ENCODE data around the gene PCYT1A. TPM values are rescaled to one million over a fixed set of nuclear protein-coding genes. Genes with fewer than 3 reads are reported as not detected.
"Not testable (repeated sequence)": the region's sequence is repeated elsewhere in the genome, so short reads cannot be mapped to it uniquely, and the experiment has no call there.

PCYT1A gene
- total RNA-seq, 4 donors from 2014 or later = 68.1 to 120 (median 90.9) TPM

DNA sequence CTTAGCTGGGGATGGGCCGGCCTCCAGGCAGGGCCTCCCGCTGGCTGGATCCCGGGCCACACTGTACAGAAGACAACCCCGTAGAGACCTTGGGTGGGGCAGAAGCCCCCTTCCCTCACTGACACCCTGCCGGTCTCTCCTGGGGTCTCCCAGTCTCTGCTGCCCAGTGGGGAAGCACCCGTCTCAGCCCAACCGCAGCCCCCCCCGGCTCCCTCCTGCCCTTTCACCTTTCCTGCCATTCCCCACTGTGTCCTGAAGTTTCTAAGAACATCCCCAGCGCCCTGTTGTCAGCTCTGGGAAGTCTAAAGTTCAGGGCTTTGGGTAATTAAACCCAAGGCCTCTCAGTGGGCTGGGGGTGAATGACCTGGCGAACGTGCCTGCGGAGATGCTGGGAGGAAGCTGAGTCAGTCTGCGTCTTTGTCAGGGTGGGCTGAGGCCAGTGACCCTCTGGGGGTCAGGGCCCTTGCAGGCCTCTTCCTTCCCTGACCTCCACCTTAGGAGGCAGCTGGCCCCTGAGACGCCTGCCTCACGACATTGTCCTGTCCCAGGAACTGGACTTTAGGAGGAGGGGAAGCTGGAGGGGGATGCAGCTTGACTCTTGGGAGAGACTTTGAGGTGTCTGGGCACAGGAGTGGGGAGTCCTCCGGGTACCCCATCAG is 72.6 kb downstream of the PCYT1A start:
- DNase-seq (ENCODE audit: low spot score) (no peak), ATAC-seq (ENCODE audit: low FRiP score) (no peak)
- TF ChIP-seq, protein P1, sequence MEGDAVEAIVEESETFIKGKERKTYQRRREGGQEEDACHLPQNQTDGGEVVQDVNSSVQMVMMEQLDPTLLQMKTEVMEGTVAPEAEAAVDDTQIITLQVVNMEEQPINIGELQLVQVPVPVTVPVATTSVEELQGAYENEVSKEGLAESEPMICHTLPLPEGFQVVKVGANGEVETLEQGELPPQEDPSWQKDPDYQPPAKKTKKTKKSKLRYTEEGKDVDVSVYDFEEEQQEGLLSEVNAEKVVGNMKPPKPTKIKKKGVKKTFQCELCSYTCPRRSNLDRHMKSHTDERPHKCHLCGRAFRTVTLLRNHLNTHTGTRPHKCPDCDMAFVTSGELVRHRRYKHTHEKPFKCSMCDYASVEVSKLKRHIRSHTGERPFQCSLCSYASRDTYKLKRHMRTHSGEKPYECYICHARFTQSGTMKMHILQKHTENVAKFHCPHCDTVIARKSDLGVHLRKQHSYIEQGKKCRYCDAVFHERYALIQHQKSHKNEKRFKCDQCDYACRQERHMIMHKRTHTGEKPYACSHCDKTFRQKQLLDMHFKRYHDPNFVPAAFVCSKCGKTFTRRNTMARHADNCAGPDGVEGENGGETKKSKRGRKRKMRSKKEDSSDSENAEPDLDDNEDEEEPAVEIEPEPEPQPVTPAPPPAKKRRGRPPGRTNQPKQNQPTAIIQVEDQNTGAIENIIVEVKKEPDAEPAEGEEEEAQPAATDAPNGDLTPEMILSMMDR (IDR thresholded peaks at IDR 0.05) = no peak

- ATAC-seq (ENCODE audit: low FRiP score) = no peak
- DNase-seq (ENCODE audit: low spot score) = no peak
- TF ChIP-seq, protein P1 (IDR thresholded peaks at IDR 0.05) = no peak
Observed at GRCh38 chr3:196210673-196211556, 76.6 kb downstream of the PCYT1A start, which contains the start of gene ZDHHC19. Gene ZDHHC19, minus strand, starts transcription at chr3:196211400. Its CDS starts 85 bp downstream, at chr3:196211315.

- DNase-seq (ENCODE audit: low spot score); ATAC-seq (ENCODE audit: low FRiP score): not testable (repeated sequence)
Observed at GRCh38 chr3:196209944-196210672, 77.4 kb downstream of the PCYT1A start.

- TF ChIP-seq, protein P1 (IDR thresholded peaks at IDR 0.05) = no peak
- DNase-seq (ENCODE audit: low spot score) = no peak
- ATAC-seq (ENCODE audit: low FRiP score) = peak; percentile 16
Observed at GRCh38 chr3:196208942-196209695, 78.4 kb downstream of the PCYT1A start.

DNA sequence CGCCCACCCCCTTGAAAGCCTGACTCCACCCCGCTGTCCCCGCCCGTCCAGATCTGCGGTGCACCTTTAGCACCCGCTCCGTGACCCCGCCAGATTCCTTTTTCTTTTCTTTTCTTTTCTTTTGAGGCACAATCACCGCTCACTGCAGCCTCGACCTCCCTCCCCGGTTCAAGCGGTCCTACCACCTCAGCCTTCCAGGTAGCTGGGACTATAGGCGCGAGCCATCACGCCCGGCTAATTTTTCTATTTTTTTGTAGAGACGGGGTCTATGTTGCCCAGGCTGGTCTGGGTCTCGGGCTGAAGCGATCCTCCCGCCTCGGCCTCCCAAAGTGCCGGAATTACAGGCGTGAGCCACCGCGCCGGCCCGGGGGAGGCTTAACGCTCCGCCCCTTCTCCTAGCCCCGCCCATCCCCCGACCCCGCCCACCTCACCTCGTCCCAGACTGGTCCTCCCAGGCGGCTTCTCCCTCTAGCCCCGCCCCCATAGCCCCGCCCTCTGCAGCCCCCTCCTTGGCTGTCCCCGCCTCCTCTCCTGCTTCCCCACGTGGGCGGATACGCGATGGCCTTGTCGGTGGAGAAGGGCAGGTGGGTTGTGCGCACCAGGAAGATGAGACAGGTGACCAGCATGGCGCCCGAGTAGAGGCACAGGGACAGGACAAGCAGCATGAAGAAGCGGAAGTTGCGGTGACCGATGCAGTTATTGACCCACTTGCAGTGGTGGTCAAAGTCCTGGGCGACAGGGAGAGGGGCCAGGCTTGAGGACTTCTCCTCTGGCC is 79.5 kb downstream of the PCYT1A start:
- TF ChIP-seq, protein P1 (IDR thresholded peaks at IDR 0.05) = no peak
- ATAC-seq (ENCODE audit: low FRiP score) (no peak), DNase-seq (ENCODE audit: low spot score) (no peak)

DNA sequence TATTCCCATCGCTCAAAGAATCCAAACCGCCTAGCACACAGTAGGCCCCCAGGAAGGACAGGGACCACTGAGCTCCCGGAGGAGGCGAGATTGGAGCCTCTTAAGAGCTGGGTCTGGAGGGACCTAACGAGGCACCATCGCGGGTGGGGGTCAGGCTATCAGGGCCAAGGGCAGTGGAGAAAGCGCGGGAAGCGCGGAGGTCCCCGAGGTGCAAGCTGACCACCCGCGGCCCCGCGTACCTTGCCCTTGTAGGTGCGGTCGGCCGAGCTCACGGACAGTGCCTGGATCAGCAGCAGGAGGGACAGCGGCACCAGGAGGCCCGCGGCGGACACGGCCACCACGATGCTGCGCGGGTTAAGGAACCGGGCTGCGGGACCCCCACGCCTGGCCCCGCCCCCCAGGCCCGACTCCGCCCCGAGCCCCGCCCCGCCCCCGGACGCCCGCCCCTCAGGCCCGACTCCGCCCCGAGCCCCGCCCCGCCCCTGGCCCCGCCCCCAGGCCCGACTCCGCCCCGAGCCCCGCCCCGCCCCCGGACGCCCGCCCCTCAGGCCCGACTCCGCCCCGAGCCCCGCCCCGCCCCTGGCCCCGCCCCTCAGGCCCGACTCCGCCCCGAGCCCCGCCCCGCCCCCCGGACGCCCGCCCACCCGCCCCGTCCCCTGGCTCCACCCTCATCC is 80.2 kb downstream of the PCYT1A start:
- ATAC-seq (ENCODE audit: low FRiP score) = peak; percentile 46
- TF ChIP-seq, protein P1 (IDR thresholded peaks at IDR 0.05) = no peak
- no peak for DNase-seq (ENCODE audit: low spot score)

DNA sequence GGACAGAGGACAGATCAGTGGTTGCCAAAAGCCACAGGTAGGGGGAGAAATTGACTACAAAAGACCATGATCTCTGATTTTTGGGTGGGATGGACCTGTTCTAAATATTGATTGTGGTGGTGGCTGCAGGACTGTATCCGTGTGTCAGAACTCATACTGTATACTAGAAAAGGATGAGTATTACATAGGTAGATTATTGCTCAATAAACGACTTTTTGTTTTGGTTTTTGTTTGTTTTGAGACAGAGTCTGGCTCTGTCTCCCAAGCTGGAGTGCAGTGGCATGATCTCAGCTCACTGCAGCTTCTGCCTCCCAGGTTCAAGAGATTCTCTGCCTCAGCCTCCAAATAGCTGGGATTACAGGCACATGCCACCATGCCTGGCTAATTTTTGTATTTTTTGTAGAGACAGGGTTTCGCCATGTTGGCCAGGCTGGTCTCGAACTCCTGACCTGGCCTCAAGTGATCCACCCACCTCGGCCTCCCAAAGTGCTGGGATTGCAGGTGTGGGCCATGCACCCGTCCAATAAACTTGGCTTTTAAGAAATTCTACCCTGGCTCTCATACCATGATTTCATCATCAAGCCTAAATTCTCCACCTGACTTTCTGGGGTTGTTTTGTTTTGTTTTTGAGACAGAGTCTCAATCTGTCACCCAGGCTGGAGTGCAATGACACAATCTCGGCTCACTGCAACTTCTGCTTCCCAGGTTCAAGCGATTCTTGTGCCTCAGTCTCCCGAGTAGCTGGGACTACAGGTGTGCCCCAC is 81.9 kb downstream of the PCYT1A start:
- not testable (repeated sequence) for ATAC-seq (ENCODE audit: low FRiP score); DNase-seq (ENCODE audit: low spot score)
